Fibroblast of skin of scalp (primary cell): Measurements from ENCODE around the gene TMEM238.

Source experiments
- DNase-seq: peaks from one replicate; pipeline ENCODE4 v3.0.0-alpha.2; 2013

TMEM238 gene

GRCh38 chr19:55339889-55340783 is 44.0 kb downstream of the TMEM238 start:
- no peak for DNase-seq

- peak; percentile 100 for DNase-seq
These were observed 44.8 kb downstream of the TMEM238 start, which contains the start of gene KMT5C for GRCh38 chr19:55339105-55339888. Gene KMT5C (plus strand): TSS chr19:55339876. CDS start chr19:55341937, 2,061 bp downstream.

GRCh38 chr19:55336101-55336500 is 48.0 kb downstream of the TMEM238 start:
- peak; percentile 54 for DNase-seq

GRCh38 chr19:55333870-55334269 is 50.2 kb downstream of the TMEM238 start:
- DNase-seq: no peak

GRCh38 chr19:55329791-55330190 is 54.3 kb downstream of the TMEM238 start:
- DNase-seq: peak; percentile 50
